RWPE2 (cell line): Measurements from ENCODE around the gene C2orf68.
A peak's percentile ranks its signal among the peaks of the same experiment; 100 is the strongest.

Experiments
- ATAC-seq: fragments of 200-7000 bp; cut with Tn5 transposase; 3 replicates; pipeline ENCODE4 v1.9.1; 2021; ENCODE audit warnings: low read depth
- DNase-seq: peaks from one replicate; pipeline ENCODE4 v3.0.0-alpha.2; 2020; ENCODE audit warnings: low spot score
- H3K27ac ChIP-seq: fragments of 450-650 bp; 2 replicates; pipeline ENCODE4 v1.5.1; 2017; ENCODE audit warnings: mild to moderate bottlenecking; ENCODE audit not compliant: poor library complexity, severe bottlenecking
- H3K27me3 ChIP-seq: fragments of 250-450 bp; sonication (Bioruptor Pico); 2 replicates; pipeline ENCODE4 v1.5.1; 2021; ENCODE audit warnings: mild to moderate bottlenecking, moderate library complexity; ENCODE audit not compliant: insufficient read depth, poor library complexity, severe bottlenecking
- H3K36me3 ChIP-seq: fragments of 250-450 bp; sonication (Bioruptor Pico); 2 replicates; pipeline ENCODE4 v1.5.1; 2020; ENCODE audit warnings: low read depth, mild to moderate bottlenecking, moderate library complexity
- H3K4me1 ChIP-seq: fragments of 250-450 bp; sonication (Bioruptor Pico); 2 replicates; pipeline ENCODE4 v1.5.1; 2021; ENCODE audit warnings: mild to moderate bottlenecking, moderate library complexity; ENCODE audit not compliant: insufficient read depth, poor library complexity, severe bottlenecking
- H3K4me3 ChIP-seq: fragments of 250-450 bp; sonication (Bioruptor Pico); 2 replicates; pipeline ENCODE4 v1.5.1; 2021; ENCODE audit warnings: mild to moderate bottlenecking, moderate library complexity; ENCODE audit not compliant: severe bottlenecking
- H3K9me3 ChIP-seq: fragments of 250-450 bp; sonication (Bioruptor Pico); 2 replicates; pipeline ENCODE4 v1.5.1; 2021; ENCODE audit warnings: mild to moderate bottlenecking, moderate library complexity; ENCODE audit not compliant: severe bottlenecking
- CTCF ChIP-seq: fragments of 450-650 bp; IDR thresholded peaks from one replicate; pipeline ENCODE4 v1.5.1; 2017; ENCODE audit warnings: mild to moderate bottlenecking, moderate library complexity; ENCODE audit not compliant: poor library complexity, severe bottlenecking

C2orf68 gene

GRCh38 chr2:85598594-85599340 is 13.1 kb downstream of the C2orf68 start:
- H3K27me3 ChIP-seq = no peaks in the 10 kb centered on the region
- DNase-seq (no peak), ATAC-seq (no peak)
- peaks cover 24% of the 10 kb centered on the region for H3K36me3 ChIP-seq
- no peak for TF ChIP-seq CTCF
- H3K4me1 ChIP-seq = peaks cover 2% of the 10 kb centered on the region
- H3K27ac ChIP-seq = no peak overlapping the region
- no peaks in the 10 kb centered on the region for H3K9me3 ChIP-seq
- H3K4me3 ChIP-seq = no peak overlapping the region

GRCh38 chr2:85597241-85597640 is 14.6 kb downstream of the C2orf68 start:
- Histone ChIP-seq H3K4me1 (no peaks in the 10 kb centered on the region), H3K27ac (no peak overlapping the region), H3K9me3 (no peaks in the 10 kb centered on the region), H3K36me3 (peaks cover 24% of the 10 kb centered on the region), H3K4me3 (no peak overlapping the region), H3K27me3 (no peaks in the 10 kb centered on the region)
- ATAC-seq (no peak), DNase-seq (no peak)
- no peak for TF ChIP-seq CTCF

GRCh38 chr2:85596486-85597143 is 15.3 kb downstream of the C2orf68 start:
- Histone ChIP-seq H3K36me3 (peaks cover 24% of the 10 kb centered on the region), H3K4me3 (peak overlapping the region; percentile 63), H3K4me1 (no peaks in the 10 kb centered on the region), H3K27ac (peak overlapping the region; percentile 70), H3K9me3 (no peaks in the 10 kb centered on the region), H3K27me3 (no peaks in the 10 kb centered on the region)
- TF ChIP-seq CTCF = no peak
- ATAC-seq = no peak
- DNase-seq = no peak

GRCh38 chr2:85596026-85596333 is 15.9 kb downstream of the C2orf68 start:
- DNase-seq (no peak), ATAC-seq (peak; percentile 1; the same call in 1 of the 3 replicates)
- no peak for TF ChIP-seq CTCF
- Histone ChIP-seq H3K9me3 (no peaks in the 10 kb centered on the region), H3K4me3 (peak overlapping the region; percentile 63), H3K4me1 (no peaks in the 10 kb centered on the region), H3K36me3 (peaks cover 24% of the 10 kb centered on the region), H3K27me3 (no peaks in the 10 kb centered on the region), H3K27ac (peak overlapping the region; percentile 70)
